Measurements from ENCODE around the gene SOX10. TPM values are rescaled to one million over a fixed set of nuclear protein-coding genes. Genes with fewer than 3 reads are reported as not detected.

The SOX10 gene
- polyA plus RNA-seq, 3 donors: not detected

DNA sequence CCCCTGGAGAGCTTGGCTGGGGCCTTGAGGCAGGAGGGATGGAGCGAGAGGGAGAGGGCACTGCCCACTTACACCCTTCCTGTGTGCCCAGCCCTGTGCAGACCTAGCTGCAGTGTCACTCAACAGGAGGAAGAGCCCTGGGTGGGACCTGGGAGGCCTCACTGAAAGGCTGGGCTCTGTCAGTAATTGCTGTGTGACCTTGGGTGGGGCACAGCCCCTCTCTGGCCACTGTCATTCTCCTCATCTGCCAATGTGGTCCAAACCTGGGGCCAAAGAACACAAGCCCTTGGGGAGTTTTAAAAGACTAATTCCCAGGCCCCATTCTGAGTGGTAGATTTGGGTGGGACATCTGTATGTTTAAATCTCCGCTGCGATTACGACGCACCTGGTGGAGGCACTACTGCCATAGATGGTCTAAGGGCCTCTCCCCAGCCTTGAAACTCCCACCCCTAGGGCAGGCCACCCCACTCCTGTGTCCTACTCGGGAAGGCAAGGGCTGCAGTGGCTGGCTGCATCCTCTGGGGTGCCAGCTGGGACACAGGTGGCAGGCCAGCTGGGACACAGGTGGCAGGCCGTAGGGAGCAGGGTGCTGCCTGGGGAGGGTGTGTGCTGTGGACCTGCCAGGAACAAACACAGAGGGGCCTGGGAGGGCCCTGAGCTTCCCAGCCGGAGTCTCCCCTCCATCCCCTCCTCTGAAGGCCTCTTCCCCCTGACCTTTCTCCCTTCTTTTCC lies 12.3 kb upstream of the SOX10 start:
- H3K36me3 ChIP-seq (replicated peaks in 1 of 2; ENCODE audit: control insufficient read depth in 1 of 2, insufficient read depth in 2 of 2, low read length in 2 of 2): no peaks in the 10 kb centered on the region
- H3K79me2 ChIP-seq (ENCODE audit: insufficient read depth, low read length): no peaks in the 10 kb centered on the region
- H4K20me1 ChIP-seq (ENCODE audit: insufficient read depth, low read length): no peaks in the 10 kb centered on the region
- no peak overlapping the region for H3K9ac ChIP-seq (ENCODE audit: insufficient read depth, low read length, poor library complexity, severe bottlenecking)
- Mint-ChIP-seq H3K9me3 (no peaks in the 10 kb centered on the region), H3K4me1 (peaks cover 13% of the 10 kb centered on the region), H3K36me3 (no peaks in the 10 kb centered on the region), H3K4me3 (no peak overlapping the region), H3K27me3 (ENCODE audit: low read depth in 3 of 3) (peaks cover 0 to 5% (median 4%) of the 10 kb centered on the region in 3 donors), H3K27ac (peak overlapping the region in 1 of 7 donors; percentile 50)
- no peaks in the 10 kb centered on the region for H3K9me3 ChIP-seq (replicated peaks in 1 of 2; ENCODE audit: control insufficient read depth in 1 of 2, insufficient read depth in 1 of 2, low read length in 2 of 2)
- H3K27ac ChIP-seq (ENCODE audit: low read depth in 1 of 2, low read length in 2 of 2): no peak overlapping the region
- H3K4me3 ChIP-seq (replicated peaks in 1 of 3; ENCODE audit: low read depth in 2 of 3, low read length in 3 of 3): no peak overlapping the region
- H3K27me3 ChIP-seq (ENCODE audit: control insufficient read depth in 2 of 2, insufficient read depth in 2 of 2, low read length in 2 of 2): no peaks in the 10 kb centered on the region
- H3K4me2 ChIP-seq (replicated peaks; ENCODE audit: extremely low read depth, low read length, poor library complexity, severe bottlenecking): no peak overlapping the region
- no peak for DNase-seq
- H2AFZ ChIP-seq (ENCODE audit: insufficient read depth, low read depth, low read length, poor library complexity, severe bottlenecking): no peak overlapping the region
- no CpG with 5 or more reads among the region's 8 CpGs for WGBS (ENCODE audit: insufficient coverage)
- H3K4me1 ChIP-seq (ENCODE audit: control insufficient read depth in 1 of 2, insufficient read depth in 2 of 2, low read length in 2 of 2): no peaks in the 10 kb centered on the region
- TF ChIP-seq, protein P1, sequence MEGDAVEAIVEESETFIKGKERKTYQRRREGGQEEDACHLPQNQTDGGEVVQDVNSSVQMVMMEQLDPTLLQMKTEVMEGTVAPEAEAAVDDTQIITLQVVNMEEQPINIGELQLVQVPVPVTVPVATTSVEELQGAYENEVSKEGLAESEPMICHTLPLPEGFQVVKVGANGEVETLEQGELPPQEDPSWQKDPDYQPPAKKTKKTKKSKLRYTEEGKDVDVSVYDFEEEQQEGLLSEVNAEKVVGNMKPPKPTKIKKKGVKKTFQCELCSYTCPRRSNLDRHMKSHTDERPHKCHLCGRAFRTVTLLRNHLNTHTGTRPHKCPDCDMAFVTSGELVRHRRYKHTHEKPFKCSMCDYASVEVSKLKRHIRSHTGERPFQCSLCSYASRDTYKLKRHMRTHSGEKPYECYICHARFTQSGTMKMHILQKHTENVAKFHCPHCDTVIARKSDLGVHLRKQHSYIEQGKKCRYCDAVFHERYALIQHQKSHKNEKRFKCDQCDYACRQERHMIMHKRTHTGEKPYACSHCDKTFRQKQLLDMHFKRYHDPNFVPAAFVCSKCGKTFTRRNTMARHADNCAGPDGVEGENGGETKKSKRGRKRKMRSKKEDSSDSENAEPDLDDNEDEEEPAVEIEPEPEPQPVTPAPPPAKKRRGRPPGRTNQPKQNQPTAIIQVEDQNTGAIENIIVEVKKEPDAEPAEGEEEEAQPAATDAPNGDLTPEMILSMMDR (IDR thresholded peaks at IDR 0.05): no peak
- intact Hi-C loops (cut with micrococcal nuclease): no loop called here

DNA sequence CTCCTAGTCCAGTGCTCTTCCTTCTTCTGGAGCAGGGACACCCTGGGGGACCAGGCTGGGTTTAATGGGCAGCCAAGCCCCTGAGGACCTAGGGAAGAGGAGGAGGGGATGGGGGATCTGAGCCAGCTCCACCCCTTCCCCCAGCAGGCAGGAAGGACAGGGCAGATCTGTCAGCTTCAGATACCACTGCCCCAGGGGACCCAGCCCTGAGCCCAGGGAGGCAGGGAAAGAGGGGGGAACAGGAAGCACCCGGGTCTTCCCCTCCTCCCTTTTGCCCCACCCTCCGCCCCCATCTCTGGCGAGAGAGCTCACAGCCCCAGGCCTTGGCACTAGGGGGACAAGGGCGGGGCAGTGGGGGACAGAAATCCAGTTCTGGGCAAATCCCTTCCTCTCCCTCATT lies 11.7 kb upstream of the SOX10 start:
- Histone ChIP-seq H3K27ac (ENCODE audit: low read depth in 1 of 2, low read length in 2 of 2) (no peak overlapping the region), H3K27me3 (ENCODE audit: control insufficient read depth in 2 of 2, insufficient read depth in 2 of 2, low read length in 2 of 2) (no peaks in the 10 kb centered on the region), H3K4me2 (replicated peaks; ENCODE audit: extremely low read depth, low read length, poor library complexity, severe bottlenecking) (no peak overlapping the region), H3K36me3 (replicated peaks in 1 of 2; ENCODE audit: control insufficient read depth in 1 of 2, insufficient read depth in 2 of 2, low read length in 2 of 2) (no peaks in the 10 kb centered on the region), H3K79me2 (ENCODE audit: insufficient read depth, low read length) (no peaks in the 10 kb centered on the region), H3K4me1 (ENCODE audit: control insufficient read depth in 1 of 2, insufficient read depth in 2 of 2, low read length in 2 of 2) (no peaks in the 10 kb centered on the region), H4K20me1 (ENCODE audit: insufficient read depth, low read length) (no peaks in the 10 kb centered on the region), H3K4me3 (replicated peaks in 1 of 3; ENCODE audit: low read depth in 2 of 3, low read length in 3 of 3) (no peak overlapping the region), H2AFZ (ENCODE audit: insufficient read depth, low read depth, low read length, poor library complexity, severe bottlenecking) (no peak overlapping the region), H3K9ac (ENCODE audit: insufficient read depth, low read length, poor library complexity, severe bottlenecking) (no peak overlapping the region), H3K9me3 (replicated peaks in 1 of 2; ENCODE audit: control insufficient read depth in 1 of 2, insufficient read depth in 1 of 2, low read length in 2 of 2) (no peaks in the 10 kb centered on the region)
- no peak overlapping the region for H3K4me3 Mint-ChIP-seq
- no peaks in the 10 kb centered on the region for H3K36me3 Mint-ChIP-seq
- intact Hi-C loops (cut with micrococcal nuclease): no loop called here
- peaks cover 13% of the 10 kb centered on the region for H3K4me1 Mint-ChIP-seq
- no peaks in the 10 kb centered on the region for H3K9me3 Mint-ChIP-seq
- WGBS (ENCODE audit: insufficient coverage): no CpG with 5 or more reads among the region's 4 CpGs
- no peak overlapping the region for H3K27ac Mint-ChIP-seq
- peaks cover 0 to 5% (median 4%) of the 10 kb centered on the region in 3 donors for H3K27me3 Mint-ChIP-seq (ENCODE audit: low read depth in 3 of 3)
- DNase-seq: no peak
- TF ChIP-seq, protein P1 (IDR thresholded peaks at IDR 0.05): no peak

All from CD14-positive monocyte (primary cell).